GM19025 (cell line): Measurements from ENCODE around the gene DCLK2.

ENCODE experiments used
- ATAC-seq: cut with Tn5 transposase; IDR thresholded peaks from one replicate; pipeline ENCODE4 v1.9.1; 2021; ENCODE audit warnings: mild to moderate bottlenecking, low read depth, moderate library complexity; ENCODE audit not compliant: unreplicated experiment

Gene DCLK2

GRCh38 chr4:150232029-150232428, 153.8 kb downstream of the DCLK2 start:
- no peak for ATAC-seq

GRCh38 chr4:150234246-150234645, 156.0 kb downstream of the DCLK2 start:
- no peak for ATAC-seq

GRCh38 chr4:150235317-150235716, 157.1 kb downstream of the DCLK2 start:
- ATAC-seq = no peak

GRCh38 chr4:150235808-150236271, 157.6 kb downstream of the DCLK2 start:
- ATAC-seq = no peak

- no peak for ATAC-seq
These were observed 158.4 kb downstream of the DCLK2 start for GRCh38 chr4:150236626-150237025.

- no peak for ATAC-seq
These were observed 159.0 kb downstream of the DCLK2 start for GRCh38 chr4:150237110-150237872.

- no peak for ATAC-seq
These were observed 160.3 kb downstream of the DCLK2 start for GRCh38 chr4:150238591-150238990.

- ATAC-seq = no peak
These were observed 161.8 kb downstream of the DCLK2 start for GRCh38 chr4:150240011-150240410.

- ATAC-seq = peak; percentile 53
These were observed 164.7 kb downstream of the DCLK2 start for GRCh38 chr4:150242820-150243458.

- no peak for ATAC-seq
These were observed 165.7 kb downstream of the DCLK2 start for GRCh38 chr4:150243932-150244331.

GRCh38 chr4:150244600-150244999, 166.4 kb downstream of the DCLK2 start:
- ATAC-seq = no peak

- no peak for ATAC-seq
These were observed 168.9 kb downstream of the DCLK2 start for GRCh38 chr4:150247184-150247583.

- ATAC-seq = no peak
These were observed 169.9 kb downstream of the DCLK2 start for GRCh38 chr4:150248181-150248580.

- no peak for ATAC-seq
These were observed 172.2 kb downstream of the DCLK2 start for GRCh38 chr4:150250293-150250997.

GRCh38 chr4:150250998-150251651, 172.9 kb downstream of the DCLK2 start:
- ATAC-seq = no peak

- no peak for ATAC-seq
These were observed 173.5 kb downstream of the DCLK2 start for GRCh38 chr4:150251752-150252190.

- no peak for ATAC-seq
These were observed 174.1 kb downstream of the DCLK2 start for GRCh38 chr4:150252306-150252705.

GRCh38 chr4:150252741-150253140, 174.5 kb downstream of the DCLK2 start:
- ATAC-seq = no peak

GRCh38 chr4:150253416-150253815, 175.2 kb downstream of the DCLK2 start:
- no peak for ATAC-seq

- no peak for ATAC-seq
These were observed 175.9 kb downstream of the DCLK2 start for GRCh38 chr4:150253965-150254630.
